Right cardiac atrium (tissue), 5 donors: Measurements from ENCODE around the gene WNT11. TPM values are rescaled to one million over a fixed set of nuclear protein-coding genes. Genes with fewer than 3 reads are reported as not detected.

ENCODE experiments used
- ATAC-seq, 2 donors: fragments of 200-7000 bp; cut with Tn5 transposase; one replicate each; pipeline versions ENCODE4 v1.8.0 to v1.9.1; 2020; ENCODE audit warnings: moderate library complexity in 2 of 2, mild to moderate bottlenecking in 1 of 2
- DNase-seq, 3 donors: peaks; one replicate each; pipeline ENCODE4 v3.0.0-alpha.2; 2020
- H3K27ac ChIP-seq: one replicate; pipeline ENCODE4 v1.5.1; 2013; ENCODE audit warnings: mild to moderate bottlenecking, low read length, control low read depth, moderate library complexity
- H3K27me3 ChIP-seq: one replicate; pipeline ENCODE4 v1.6.1; 2013; ENCODE audit not compliant: control insufficient read depth, insufficient read depth
- H3K4me1 ChIP-seq: one replicate; pipeline ENCODE4 v1.6.1; 2013; ENCODE audit warnings: low read length; ENCODE audit not compliant: control insufficient read depth, insufficient read depth
- H3K4me3 ChIP-seq: one replicate; pipeline ENCODE4 v1.5.1; 2013; ENCODE audit warnings: low read length, control low read depth
- H3K9me3 ChIP-seq: one replicate; pipeline ENCODE4 v1.6.1; 2013; ENCODE audit warnings: low read length; ENCODE audit not compliant: control insufficient read depth
- WGBS: extraction: QIAGEN DNeasy Blood & Tissue Kit; methylation state at CpG from one replicate; pipeline ENCODE4 v1.1.7; 2013; 5-methylcytosine and 5-hydroxymethylcytosine counted together
- intact Hi-C, 4 donors: fragments of 100-400 bp; cut with DNase I; formaldehyde crosslinking; loops; one replicate each; pipeline versions ENCODE4 v1.11.0 to v1.14.0; 2022 to 2023
- polyA plus RNA-seq: library from polyadenylated mRNA; stranded (reverse); fragments of 200-250 nt; gene quantifications from one replicate; pipeline ENCODE4 v1.2.3, GENCODE V29; 2013
- total RNA-seq, 4 donors: library from RNA; stranded (reverse); fragmentation: NEBNext Ultra II Directional; extraction: Animal tissue kit (Norgen Biotek cat#: 25700); gene quantifications; one replicate each; pipeline ENCODE4 v1.2.1, GENCODE V29; 2021
- donor health status: healthy with polysubstance abuse.
- donor health status: DM: no; HTN: yes; CAD: no.
- donor health status: DM: no; HTN: no; CAD: no.
- donor health status: DM: no; HTN: yes; CAD: no; lungs with severe emphysema.
- donor health status: DM: yes; HTN: yes; CAD: no.

The WNT11 gene
- total and polyA plus RNA-seq, 5 donors: 2.1 to 7.1 (median 2.9) TPM

DNA sequence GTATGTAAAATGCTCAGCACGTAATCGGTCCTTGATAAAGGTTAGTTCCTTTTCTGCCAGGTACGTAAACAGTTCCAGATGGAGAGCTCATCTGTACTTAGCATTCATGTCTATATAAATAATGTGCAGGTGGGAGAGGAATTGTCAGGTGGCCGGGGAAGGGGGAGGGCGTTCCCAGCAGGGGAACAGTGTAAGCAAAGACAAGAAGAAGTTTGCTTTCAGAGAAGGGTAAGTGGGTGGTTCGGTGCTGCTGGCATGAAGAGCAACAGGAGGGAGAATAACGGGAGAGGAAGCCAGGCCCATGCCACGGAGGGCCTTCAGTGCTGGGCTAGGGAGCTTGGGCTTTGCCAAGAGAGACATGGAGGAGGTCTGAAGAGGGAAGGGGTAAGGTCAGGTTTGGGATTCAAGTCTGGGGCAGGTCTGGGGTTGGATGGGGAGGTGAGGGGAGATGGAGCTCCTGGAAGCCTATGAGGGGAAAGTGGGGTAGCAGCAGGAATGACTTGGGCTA, 11.4 kb upstream of the WNT11 start:
- Histone ChIP-seq H3K27ac (no peak overlapping the region), H3K27me3 (no peaks in the 10 kb centered on the region), H3K4me1 (no peaks in the 10 kb centered on the region), H3K9me3 (no peaks in the 10 kb centered on the region), H3K4me3 (no peak overlapping the region)
- 83% methylated on average over 8 of the region's 8 CpGs for WGBS
- DNase-seq (peak in 2 of 3 donors; percentile 9 to 27), ATAC-seq (no peak)
- intact Hi-C loops: no loop called here

DNA sequence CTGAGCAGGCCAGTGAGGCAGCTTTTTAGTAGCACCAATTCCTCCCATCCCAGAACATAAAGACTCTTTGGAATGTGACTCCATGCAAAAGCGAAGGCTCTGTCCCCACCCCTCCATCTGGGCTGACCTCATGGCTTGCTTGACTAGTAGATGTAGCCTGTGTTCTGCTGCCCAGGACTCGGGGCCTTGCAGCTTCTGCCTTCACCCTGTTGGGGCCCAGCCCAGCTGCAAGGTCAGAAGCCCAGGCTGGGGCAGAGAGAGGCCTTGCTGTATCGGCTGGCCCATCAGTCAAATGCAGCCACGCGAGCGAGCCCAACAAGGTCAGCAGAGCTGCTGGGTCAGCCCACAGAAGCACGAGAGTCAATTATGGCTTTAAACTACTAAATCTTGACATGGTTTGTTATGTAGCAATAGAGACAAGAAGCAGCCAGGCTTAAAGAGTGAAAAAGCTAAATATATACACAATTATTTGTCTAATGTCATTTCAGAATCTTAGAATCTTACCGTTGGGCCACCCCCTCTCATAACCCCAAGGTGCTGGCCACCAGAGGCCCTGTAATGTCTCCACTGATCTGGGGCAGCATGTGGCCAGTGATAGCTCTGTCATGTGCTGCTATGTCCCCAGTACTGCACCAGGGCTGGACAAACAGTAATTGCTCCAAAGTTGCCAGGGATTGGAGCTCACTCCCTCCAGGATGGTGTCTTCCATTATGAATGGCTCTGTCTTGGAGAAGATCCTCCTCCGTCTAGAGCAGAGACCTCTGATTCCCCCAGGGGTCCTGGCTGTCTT, 10.4 kb upstream of the WNT11 start:
- ATAC-seq (no peak), DNase-seq (peak; percentile 4 to 37 (median 34))
- no peaks in the 10 kb centered on the region for H3K9me3 ChIP-seq
- intact Hi-C loops: no loop called here
- H3K27ac ChIP-seq: no peak overlapping the region
- no peaks in the 10 kb centered on the region for H3K27me3 ChIP-seq
- H3K4me1 ChIP-seq: no peaks in the 10 kb centered on the region
- H3K4me3 ChIP-seq: no peak overlapping the region
- 71% methylated on average over 9 of the region's 9 CpGs for WGBS

DNA sequence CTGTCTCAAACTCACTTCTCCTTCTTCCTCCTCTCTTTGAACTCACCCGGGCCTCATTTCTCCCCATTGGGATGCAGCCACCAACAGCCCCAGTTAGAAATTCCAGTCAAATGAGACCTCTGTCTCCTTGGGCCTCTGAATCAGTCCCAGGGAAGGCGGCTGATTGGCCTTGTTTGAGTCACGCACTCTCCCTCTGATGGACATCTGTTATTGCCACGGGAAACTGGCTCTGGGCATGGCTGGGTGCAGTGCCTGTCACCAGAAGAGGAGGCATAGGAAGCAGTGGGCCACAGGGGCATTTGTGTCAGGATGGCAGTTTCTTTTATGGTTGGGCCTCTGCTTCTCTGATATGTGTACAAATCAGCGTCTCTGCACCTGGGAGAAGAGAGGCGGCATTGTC, 9.6 kb upstream of the WNT11 start:
- no peaks in the 10 kb centered on the region for H3K27me3 ChIP-seq
- H3K9me3 ChIP-seq: no peaks in the 10 kb centered on the region
- H3K27ac ChIP-seq: no peak overlapping the region
- WGBS: 80% methylated on average over 6 of the region's 6 CpGs
- intact Hi-C loops: no loop called here
- ATAC-seq: no peak
- peak in 2 of 3 donors; percentile 30 to 48 for DNase-seq
- H3K4me3 ChIP-seq: no peak overlapping the region
- H3K4me1 ChIP-seq: no peaks in the 10 kb centered on the region

DNA sequence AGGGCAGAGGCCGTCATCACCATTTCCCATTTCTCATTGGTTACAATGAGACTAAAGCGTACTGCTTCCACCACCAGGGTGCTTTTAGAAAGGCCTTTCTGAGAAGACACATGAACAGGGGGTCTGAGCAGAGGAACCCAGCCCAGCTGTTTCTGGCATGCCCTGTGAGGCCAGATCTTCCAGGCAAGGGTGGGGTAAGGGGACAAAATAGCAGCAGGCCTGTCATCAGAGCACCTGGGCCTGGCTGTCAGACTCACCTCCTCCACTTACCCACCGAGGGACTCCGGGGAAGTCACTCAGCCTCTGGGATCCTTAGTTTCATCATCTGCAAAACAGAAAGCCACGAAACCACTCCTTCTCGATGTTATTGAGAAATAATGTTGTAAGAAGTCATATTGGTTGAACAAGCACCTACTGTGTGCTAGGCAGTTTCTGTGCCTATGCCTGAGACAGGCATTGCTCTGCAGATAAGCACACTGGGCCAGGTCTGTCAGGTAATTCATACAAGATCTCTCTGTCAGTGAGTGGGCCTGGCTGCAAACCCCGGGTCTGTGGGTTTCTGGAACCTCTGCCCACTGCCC, 8.8 kb upstream of the WNT11 start:
- Histone ChIP-seq H3K27ac (no peak overlapping the region), H3K4me1 (no peaks in the 10 kb centered on the region), H3K9me3 (no peaks in the 10 kb centered on the region), H3K27me3 (no peaks in the 10 kb centered on the region), H3K4me3 (no peak overlapping the region)
- no peak for ATAC-seq
- DNase-seq: peak in 1 of 3 donors; percentile 14
- WGBS: 77% methylated on average over 7 of the region's 7 CpGs
- intact Hi-C loops: no loop called here

DNA sequence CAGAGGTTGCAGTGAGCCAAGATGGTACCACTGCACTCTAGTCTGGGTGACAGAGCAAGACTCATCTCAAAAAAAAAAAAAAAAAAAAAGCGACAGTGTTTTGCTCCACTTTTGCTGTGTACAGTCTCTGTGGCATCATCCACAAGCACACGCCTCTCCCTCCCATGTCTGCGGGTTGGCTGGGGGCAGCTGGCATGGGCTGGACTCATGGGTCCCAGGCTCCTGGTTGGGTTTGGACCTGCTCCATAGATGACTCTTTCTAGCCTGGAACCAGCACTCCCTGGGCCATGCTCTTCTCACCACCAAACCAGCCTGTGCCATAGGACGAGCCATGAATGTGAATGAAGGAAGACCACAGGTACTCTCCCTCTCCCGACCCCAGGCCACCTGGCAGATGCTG, 7.9 kb upstream of the WNT11 start:
- 92% methylated on average over 5 of the region's 5 CpGs for WGBS
- intact Hi-C loops: no loop called here
- Histone ChIP-seq H3K27ac (no peak overlapping the region), H3K9me3 (no peaks in the 10 kb centered on the region), H3K4me3 (no peak overlapping the region), H3K4me1 (no peaks in the 10 kb centered on the region), H3K27me3 (no peaks in the 10 kb centered on the region)
- ATAC-seq (no peak), DNase-seq (peak in 1 of 3 donors; percentile 28)

DNA sequence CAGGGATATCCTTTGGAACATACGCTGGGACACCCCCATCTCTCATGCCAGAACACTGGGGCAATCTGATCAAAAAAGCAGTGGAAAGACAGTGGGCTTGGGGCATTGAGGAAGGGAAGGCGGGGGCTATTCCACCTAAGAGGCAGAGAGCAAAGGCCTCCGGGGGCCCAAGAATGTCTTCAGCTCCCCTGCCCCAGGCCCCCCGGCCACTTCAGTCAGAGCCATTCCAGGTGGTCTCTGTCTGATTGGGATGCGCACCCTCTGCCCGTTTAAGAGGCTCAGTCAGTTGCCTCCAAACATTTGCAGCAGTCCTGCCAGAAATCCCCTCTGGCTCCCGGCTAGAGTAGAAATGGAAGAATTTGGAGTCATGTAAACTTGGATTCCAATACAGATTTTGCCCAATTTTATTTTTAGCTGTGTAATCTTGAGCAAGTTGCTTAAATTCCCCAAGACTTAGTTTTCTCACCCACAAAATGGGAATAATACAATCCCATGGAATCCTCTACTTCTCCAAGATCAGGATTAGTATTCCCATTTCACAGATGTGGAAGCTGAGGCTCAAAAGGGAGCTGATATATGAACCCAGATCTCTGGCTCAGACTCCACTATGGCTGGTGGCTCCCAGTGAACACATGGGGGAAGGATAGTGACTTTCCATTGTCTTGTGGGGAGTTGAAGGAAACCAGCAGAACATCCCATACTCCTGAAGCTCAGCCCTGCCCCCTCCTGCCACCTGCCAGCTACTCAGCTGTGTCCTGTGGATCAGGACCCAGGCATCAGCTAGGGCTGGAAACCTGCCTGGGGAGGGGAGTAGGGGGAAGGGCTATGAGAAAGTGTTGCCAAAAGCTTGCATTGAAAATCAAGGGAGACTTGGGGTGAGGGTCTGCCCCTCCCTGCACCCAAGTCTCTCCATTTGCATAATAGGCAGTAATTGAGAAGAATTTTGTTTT, 6.1 kb upstream of the WNT11 start:
- no peaks in the 10 kb centered on the region for H3K27me3 ChIP-seq
- peaks cover 4% of the 10 kb centered on the region for H3K4me1 ChIP-seq
- H3K4me3 ChIP-seq: no peak overlapping the region
- no peak overlapping the region for H3K27ac ChIP-seq
- intact Hi-C loops: no loop called here
- no peaks in the 10 kb centered on the region for H3K9me3 ChIP-seq
- 78% methylated on average over 7 of the region's 7 CpGs for WGBS
- DNase-seq: peak in 1 of 3 donors; percentile 29
- no peak for ATAC-seq

DNA sequence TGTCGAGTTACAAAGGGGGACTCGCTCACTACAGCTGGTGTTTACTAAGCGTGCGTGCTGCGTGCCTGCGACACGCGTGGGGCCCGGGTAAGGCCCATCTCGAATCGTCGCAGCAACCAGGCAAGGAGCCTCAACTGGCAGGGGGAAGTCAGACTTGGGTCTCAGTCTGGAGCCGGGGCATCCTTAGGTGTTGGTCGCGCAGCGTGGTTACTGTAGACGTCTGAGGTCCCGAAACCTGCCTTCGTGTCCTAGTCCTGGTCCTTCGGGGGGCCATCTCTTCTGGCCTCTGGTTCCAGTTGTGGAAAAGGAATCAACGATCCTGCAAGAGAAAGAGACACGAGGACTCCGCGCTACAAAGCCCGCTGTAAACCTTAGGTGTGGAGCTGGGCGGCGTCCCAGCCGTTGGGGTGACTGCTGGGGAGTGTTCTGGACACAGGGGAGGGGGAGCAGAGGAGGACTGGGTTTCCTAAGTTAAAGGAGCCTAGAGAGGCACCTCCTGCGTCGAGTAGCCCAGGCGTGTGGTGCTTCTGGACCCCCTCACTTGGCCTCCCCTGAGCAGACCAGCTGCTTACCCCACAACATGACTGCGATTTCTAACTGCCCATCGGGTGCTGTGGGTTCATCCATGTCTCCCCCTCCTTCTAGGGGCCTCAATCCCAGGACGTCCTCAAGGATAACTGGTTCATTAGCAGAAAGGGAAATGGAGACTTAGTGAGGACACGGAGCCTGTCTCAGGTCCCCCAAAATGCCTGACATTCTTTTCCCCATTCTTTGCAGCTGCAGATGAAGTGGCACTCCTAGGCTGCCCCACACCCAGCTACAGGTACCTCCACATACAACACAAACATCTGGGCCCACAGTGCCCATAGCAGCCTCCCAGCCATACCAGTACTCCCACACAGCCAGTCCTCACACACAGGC, 4.9 kb upstream of the WNT11 start:
- WGBS: 35% methylated on average over 35 of the region's 35 CpGs
- ATAC-seq (no peak), DNase-seq (peak in 2 of 3 donors; percentile 46 to 53)
- Histone ChIP-seq H3K27ac (no peak overlapping the region), H3K27me3 (no peaks in the 10 kb centered on the region), H3K4me1 (peaks cover 4% of the 10 kb centered on the region), H3K9me3 (no peaks in the 10 kb centered on the region), H3K4me3 (peak overlapping the region; percentile 50)
- intact Hi-C loops: no loop called here

DNA sequence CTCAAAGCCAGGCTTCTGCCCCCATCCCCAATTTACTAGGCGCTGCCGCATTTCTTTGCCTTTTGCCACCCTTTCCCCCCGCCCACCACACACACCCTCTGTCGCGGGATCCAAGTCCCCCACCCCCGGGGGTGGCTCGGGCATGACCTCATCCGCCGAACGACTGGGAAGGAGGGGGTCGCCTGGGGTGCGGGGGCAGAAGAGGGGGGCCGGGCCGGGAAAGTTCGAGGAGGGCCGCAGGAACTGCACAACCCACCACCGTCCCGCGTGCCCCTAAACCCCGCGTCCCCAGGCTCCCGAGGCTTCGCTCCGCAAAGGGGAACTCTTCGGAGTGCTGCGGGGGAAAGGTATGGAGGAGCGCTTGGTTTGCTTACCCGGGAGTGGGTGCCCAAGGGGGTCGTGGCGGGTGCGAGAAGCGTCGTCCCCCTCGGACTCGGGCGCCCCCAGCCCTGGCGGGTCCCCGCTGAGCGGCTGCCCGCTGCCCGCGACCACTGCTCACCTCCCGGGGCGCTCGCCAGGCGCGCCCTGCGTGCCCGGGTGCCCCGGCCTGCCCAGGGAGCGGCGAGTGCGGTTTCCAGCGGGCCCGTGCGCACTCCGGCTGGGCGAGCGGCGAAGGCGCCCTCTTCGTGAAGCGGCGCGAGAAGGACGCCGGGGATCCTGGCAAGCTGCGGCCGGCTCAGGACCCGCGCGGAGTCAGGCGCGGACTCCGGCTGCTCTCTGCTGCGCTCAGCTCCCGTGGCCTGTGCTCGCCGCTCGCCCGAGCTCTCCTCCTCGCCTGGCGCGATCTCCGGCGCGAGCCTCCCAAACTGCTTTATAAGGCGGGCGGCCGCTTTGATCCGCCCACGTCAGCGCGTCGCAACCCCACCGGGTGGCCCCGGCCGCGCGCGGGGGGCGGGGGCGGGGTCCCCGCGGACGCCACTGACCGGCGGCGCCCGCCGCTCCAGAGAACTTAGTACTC, 4.0 kb upstream of the WNT11 start:
- intact Hi-C loops: loop anchor here in 3 of 4 donors (2.0 to 5.0 kb wide), 3 partner anchors 107 to 232 kb away; no protein-coding TSS in a partner anchor
- no peaks in the 10 kb centered on the region for H3K27me3 ChIP-seq
- peak overlapping the region; percentile 18 for H3K27ac ChIP-seq
- peaks cover 8% of the 10 kb centered on the region for H3K4me1 ChIP-seq
- H3K9me3 ChIP-seq: no peaks in the 10 kb centered on the region
- WGBS: under 1% methylated on average over 111 of the region's 111 CpGs
- ATAC-seq (peak; percentile 42 to 54), DNase-seq (peak; percentile 80 to 94 (median 90))
- peak overlapping the region; percentile 50 for H3K4me3 ChIP-seq

DNA sequence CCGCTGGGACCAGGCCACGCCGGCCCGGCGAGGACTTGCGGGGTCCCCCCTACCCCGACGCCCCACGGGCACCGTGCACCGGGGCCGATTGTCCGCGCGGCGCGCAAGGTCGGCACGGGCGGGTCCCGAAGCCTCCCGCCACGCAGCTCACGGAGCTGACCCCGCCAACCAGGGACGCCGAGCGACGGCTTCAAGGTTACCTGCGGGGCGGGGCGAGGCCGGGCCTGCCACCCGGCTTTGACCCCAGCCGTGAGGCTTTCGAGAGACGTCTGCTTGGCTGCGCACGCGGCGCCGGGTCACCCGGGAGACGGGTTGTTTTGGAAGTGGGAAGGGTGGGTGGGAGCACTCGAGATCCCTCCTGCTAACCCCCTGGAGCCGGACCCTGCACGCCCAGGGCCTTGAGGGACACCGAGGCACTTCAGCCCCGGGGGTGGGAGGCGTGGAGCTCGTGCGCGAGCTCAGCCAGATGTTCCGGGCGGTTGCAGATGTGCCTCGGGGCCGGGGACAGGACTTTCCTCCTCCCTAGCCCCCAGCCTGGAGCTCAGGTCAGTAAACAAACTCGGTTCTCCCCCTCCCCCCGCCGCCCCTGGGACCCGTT, 3.2 kb upstream of the WNT11 start:
- intact Hi-C loops: loop anchor here in 3 of 4 donors (2.0 to 5.0 kb wide), 3 partner anchors 108 to 233 kb away; no protein-coding TSS in a partner anchor
- 1% methylated on average over 61 of the region's 61 CpGs for WGBS
- ATAC-seq (no peak), DNase-seq (peak; percentile 26 to 69 (median 68))
- peak overlapping the region; percentile 50 for H3K4me3 ChIP-seq
- H3K9me3 ChIP-seq: no peaks in the 10 kb centered on the region
- H3K27me3 ChIP-seq: no peaks in the 10 kb centered on the region
- H3K4me1 ChIP-seq: peaks cover 8% of the 10 kb centered on the region
- H3K27ac ChIP-seq: no peak overlapping the region
